Glomerular visceral epithelial cell (primary cell): Measurements from ENCODE around the gene LEFTY1.

Experiments
- DNase-seq: peaks from one replicate; pipeline ENCODE4 v3.0.0-alpha.2; 2016; ENCODE audit errors: extremely low spot score

The LEFTY1 gene

GRCh38 chr1:225915538-225915991 is 26.6 kb upstream of the LEFTY1 start:
- DNase-seq = no peak

- no peak for DNase-seq
These were observed 26.0 kb upstream of the LEFTY1 start for GRCh38 chr1:225914947-225915346.

DNA sequence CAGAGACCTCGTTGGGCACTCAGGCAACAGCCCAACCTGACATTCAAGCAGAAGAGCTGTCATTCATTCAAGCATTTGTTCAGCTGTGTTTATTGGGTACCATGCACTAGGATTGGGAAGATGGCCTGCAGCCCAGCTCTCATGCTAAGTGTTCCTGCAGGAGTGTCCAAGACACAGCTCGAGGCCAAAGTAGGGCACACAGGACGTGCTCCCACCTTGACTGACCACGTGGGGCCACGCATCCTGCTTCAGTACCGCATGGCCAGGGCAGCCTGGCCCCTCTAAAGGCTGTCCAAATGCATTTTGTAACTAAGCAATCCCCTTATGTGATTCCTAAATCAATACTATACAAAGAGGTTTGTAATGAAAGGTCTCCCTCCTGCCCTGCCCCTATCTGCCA is 25.4 kb upstream of the LEFTY1 start:
- no peak for DNase-seq

DNA sequence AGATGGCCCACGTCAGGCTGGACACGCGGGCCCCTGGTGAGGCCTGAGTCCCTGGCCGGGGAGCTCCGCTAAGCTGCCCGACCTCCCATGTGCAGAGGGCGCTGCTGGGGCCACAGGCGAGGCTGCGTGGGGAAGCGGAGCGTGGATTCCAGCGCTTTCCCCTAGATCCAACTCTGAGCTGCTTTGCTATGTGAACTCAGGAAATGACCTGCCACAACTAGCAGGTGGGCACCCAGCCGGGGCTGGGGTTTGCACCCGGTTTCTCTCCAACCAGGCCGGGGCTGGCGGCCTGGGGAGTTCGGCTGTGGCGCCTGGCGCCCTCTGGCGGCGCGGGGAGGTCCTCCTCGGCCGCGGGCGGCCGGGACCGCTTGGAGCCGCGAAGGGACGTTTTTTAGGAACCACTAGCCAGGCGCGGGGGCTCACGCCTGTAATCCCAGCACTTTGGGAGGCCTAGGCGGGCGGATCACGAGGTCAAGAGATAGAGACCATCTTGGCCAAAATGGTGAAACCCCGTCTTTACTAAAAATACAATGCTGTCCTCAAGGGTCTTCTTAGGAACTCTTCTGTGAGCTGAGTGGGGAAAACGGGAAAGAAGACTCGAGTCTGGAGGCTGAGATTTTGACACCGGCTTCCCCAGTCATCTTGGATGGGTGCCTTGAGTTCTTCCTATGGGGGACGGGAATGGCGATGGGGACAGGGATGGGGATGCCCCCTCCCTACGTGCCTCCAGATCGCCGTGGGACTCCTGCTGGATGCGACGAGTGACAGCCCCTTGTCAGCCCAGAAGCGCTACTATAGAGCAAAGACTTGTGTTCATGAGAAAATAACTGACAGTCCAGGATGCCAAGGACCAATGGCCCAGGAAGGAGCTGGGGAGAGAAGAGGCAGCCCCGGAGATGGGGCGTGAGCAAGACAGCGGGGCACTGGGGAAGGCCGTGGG is 22.5 kb upstream of the LEFTY1 start:
- DNase-seq = peak; percentile 66

GRCh38 chr1:225909477-225909876 is 20.5 kb upstream of the LEFTY1 start:
- DNase-seq = no peak

- DNase-seq = no peak
These were observed 19.8 kb upstream of the LEFTY1 start for GRCh38 chr1:225908773-225909172.

DNA sequence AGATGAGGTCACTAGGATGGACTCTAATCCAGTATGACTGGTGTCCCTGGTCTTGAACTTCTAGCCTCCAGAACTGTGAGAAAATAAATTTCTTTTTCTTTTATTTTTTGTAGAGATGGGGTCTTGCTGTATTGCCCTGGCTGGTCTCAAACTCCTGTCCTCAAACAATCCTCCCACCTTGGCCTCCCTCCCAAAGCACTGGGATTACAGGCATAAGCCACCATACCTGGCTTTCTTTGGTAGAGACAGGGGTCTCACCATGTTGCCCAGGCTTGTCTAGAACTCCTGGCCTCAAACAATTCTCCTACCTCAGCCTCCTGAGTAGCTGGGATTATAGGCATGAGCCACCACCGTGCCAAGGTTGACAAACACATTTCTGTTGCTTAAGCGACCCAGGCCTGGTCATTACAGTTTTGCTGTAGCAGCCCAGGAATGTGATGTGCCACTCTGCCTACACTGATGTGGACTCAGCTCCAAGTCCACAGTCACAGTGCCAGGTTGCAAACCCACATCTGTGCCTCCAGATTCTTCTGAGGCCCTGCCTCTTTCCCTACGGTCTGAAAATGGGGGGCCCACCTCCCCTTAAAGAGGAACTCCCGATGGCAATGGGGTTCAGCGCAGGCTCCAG is 19.2 kb upstream of the LEFTY1 start:
- no peak for DNase-seq

- DNase-seq = no peak
These were observed 18.4 kb upstream of the LEFTY1 start for GRCh38 chr1:225907341-225907740.

DNA sequence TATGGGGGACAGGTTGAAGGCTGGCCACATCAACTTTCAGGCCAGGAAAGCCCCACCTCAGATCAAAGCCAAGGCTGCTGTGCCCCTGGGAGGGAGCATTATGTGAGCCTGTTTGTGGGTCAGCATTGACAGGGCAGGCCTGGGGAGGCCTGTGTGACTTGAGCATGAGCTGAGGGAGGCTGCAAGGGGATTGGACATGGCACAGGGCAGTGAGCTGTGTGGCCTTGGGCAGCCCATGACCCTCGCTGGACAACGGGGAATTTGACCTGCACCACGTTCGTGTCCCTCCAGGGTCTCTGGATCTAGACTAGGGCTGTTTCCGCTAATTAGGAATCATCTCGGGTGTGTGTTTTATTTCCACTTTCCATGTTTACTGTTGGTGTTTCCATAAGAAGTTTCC is 17.5 kb upstream of the LEFTY1 start:
- DNase-seq = no peak

GRCh38 chr1:225903623-225904022 is 14.7 kb upstream of the LEFTY1 start:
- DNase-seq = no peak

DNA sequence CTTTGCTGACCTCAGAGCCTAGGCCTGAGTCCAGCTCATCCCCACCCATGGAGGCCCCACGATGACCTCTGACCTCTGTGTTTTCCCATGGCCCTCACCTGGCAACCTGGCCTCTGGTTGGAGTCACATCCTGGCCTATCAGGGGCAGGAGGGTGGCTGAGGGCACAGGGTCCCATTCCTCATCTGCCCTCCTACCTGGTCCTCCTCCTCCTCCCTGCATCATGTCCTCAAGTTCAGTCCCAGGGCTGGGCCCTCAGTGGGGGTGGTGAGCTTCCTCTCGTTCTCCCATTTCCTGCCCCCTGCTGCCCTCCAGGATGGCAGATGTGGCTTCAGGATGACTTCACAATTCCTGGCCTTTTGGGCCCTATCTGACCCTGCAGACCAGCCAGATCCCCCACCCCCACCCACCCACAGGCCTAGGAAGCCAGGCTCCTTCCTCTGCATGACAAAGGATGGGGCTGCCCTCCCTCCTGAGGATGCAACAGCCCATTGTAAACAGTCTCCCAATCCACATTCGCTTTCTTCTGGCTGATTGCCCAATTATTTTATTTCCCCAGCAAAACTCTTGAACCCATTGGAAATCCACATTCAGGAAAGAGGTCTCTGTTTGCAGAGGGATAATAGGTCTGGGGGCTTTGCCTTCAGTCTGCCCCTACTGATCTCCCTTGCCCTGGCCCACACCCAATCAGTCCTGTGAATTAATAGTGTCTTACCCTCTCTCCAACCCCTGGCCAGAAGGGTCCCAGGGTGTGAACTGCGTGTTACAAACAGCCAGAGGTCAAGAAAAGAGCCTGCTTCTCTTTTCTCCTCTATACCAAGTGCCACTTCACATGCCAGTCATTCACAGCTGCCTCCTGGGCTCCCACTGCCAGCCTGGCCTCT is 10.3 kb upstream of the LEFTY1 start:
- DNase-seq = no peak

- no peak for DNase-seq
These were observed 8.9 kb upstream of the LEFTY1 start for GRCh38 chr1:225897595-225898514.

DNA sequence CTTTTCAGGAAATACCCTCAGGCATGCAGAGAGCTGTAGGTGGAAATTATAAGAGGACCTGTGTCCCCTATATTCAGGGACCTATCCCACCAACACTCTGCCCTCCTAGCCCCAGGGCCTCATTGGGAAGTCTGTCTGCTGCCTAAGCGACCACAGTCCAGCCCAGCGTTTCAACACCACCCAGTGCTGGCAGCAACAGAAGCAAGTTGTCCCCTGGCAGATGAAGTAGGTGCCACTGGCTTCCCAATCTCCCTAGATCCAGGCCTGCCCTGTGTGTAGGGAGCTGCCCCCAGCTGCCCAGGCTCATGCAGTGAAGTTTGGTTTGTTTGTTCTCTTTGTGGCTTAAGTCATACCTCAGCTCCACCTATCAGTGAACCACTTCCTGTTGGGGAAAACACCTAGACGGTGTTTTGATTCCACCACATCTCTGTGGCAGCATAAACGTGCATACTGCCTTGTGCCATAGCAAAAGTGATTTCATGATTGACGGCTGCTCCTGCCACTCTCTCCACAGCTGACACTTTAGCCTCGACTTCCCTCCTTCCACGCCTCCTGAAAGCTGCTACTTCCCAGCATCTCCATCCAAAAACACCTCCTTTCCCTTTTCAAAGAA is 8.1 kb upstream of the LEFTY1 start:
- DNase-seq = peak; percentile 72

- no peak for DNase-seq
These were observed 7.5 kb upstream of the LEFTY1 start for GRCh38 chr1:225896494-225896893.

GRCh38 chr1:225892307-225892706 is 3.4 kb upstream of the LEFTY1 start:
- no peak for DNase-seq

DNA sequence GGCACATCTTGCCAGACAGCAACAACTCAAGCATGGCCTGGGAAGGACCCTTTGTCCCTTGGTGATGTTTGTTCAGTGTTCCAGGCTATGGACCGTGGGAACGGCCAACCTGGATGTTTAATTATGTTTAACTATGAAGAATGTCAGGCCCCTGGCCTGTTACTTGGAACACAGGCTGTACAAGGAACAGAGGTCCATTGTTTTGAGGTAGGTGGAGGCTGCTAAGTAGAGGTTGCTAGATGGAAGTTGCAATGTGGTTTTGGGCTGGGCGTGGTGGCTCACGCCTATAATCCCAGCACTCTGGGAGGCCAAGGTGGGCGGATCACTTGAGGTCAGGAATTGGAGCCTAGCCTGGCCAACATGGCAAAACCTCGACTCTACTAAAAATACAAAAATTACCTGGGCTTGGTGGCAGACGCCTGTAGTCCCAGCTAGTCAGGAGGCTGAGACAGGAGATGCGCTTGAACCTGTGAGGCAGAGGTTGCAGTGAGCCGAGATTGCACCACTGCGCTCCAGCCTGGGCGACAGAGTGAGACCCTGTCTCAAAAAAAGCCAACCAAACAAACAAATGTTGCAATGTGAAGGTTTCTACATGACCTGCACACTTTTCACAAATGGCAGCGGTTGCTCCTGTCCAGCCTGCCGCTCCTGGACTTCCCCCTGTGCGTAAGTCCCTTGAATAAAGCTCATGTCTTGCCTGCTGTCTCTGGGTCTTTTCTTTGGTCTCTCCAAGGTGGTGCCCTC is 2.5 kb upstream of the LEFTY1 start:
- DNase-seq = no peak

DNA sequence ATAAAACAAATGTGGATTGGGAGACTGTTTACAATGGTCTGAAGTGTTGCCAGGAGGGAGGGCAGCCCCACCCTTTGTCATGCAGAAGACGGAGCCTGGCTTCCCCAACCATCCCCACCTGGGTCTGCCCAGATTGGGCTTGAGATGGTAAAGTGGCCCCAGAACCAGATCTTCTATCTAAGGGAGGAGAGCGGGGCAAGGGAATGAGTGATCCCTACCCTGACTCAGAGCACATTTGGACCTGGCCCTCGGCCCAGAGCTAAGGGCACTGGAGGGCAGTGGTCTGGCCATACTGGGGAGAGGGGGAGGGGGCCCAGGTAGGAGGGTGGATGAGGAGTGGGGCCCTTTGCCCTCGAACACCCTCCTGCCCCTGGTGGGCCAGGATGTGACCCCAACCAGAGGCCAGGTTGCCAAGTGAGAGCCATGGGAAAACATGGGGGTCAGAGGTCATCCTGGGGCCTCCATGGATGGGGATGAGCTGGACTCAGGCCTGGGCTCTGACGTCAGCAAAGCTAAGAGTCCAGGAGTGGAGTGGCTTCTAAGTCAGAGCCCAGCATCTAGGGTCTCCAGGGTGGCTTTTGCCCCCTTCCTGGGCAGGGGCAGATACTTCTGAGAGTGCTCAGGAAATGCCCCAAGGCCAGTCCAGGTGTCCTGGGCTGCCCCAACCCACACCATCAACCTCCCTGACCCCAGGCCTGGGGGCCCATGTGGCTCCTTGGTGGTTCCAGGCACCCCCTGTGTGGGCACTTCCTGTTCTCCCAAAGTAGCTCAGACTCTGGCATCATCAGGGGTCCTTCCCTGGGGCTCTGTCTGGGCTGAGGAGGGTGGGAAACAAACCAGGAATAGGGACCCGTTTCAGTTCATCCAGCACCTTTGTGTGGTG is 1.6 kb upstream of the LEFTY1 start:
- no peak for DNase-seq

DNA sequence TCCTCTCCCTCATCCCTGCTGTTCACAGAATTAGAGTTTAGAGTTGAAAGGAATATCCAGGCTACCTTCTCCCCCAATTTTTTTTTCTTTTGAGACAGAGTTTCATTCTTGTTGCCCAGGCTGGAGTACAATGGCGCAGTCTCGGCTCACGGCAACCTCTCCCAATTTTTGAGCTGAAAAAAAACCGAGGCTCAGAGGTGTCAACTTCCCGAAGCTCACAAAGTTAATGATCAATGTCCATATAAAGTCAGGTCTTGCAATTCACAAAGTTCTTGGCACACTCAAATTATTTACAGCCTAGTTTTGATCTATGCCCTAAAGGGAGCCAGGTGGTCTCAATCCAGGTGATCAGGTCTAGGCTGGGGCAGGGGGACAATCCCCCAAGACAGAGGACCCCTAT is 797 bp upstream of the LEFTY1 start:
- DNase-seq = no peak
